ENCODE measurements around the gene KIAA1755.
A peak's percentile ranks its signal among the peaks of the same experiment; 100 is the strongest.

KIAA1755 gene

GRCh38 chr20:38260378-38261053 lies at the start of gene KIAA1755:
KIAA1755 (minus strand) TSS chr20:38260735; CDS start chr20:38260500, 235 bp downstream.
- no peak for DNase-seq (ENCODE audit: low read depth)
- TF ChIP-seq, protein P1, sequence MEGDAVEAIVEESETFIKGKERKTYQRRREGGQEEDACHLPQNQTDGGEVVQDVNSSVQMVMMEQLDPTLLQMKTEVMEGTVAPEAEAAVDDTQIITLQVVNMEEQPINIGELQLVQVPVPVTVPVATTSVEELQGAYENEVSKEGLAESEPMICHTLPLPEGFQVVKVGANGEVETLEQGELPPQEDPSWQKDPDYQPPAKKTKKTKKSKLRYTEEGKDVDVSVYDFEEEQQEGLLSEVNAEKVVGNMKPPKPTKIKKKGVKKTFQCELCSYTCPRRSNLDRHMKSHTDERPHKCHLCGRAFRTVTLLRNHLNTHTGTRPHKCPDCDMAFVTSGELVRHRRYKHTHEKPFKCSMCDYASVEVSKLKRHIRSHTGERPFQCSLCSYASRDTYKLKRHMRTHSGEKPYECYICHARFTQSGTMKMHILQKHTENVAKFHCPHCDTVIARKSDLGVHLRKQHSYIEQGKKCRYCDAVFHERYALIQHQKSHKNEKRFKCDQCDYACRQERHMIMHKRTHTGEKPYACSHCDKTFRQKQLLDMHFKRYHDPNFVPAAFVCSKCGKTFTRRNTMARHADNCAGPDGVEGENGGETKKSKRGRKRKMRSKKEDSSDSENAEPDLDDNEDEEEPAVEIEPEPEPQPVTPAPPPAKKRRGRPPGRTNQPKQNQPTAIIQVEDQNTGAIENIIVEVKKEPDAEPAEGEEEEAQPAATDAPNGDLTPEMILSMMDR (conservative IDR thresholded peaks at IDR 0.05; ENCODE audit: control insufficient read depth, insufficient read depth, low read depth, low read length): no peak
- H3K4me3 ChIP-seq (ENCODE audit: control insufficient read depth, low read depth, low read length): peak within 1 kb of the TSS; percentile 31

GRCh38 chr20:38308447-38308846 lies 47.9 kb upstream of the KIAA1755 start:
- no peak for DNase-seq (ENCODE audit: low read depth)
- TF ChIP-seq, protein P1 (conservative IDR thresholded peaks at IDR 0.05; ENCODE audit: control insufficient read depth, insufficient read depth, low read depth, low read length): no peak
- no peak overlapping the region for H3K4me3 ChIP-seq (ENCODE audit: control insufficient read depth, low read depth, low read length)

DNA sequence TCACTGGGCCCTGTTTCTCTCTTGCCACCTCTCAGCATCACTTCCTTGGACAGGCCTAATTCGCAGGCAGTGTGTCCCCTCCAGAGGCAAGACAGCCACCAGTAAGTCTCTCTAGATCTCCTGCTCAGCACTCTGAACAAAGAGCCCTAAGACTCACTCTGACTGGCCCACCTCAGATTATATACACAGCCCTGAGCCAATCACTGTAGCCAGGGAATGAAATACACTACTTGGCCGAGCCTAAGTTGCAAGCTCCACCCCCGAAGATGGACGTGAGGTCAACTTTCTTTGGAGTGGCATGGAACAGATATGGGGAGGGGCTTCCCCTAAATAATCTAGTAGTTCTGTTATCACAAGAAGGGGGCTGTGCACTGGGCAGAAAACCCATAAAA lies 47.5 kb upstream of the KIAA1755 start:
- peak; percentile 6 for DNase-seq (ENCODE audit: low read depth)
- TF ChIP-seq, protein P1 (conservative IDR thresholded peaks at IDR 0.05; ENCODE audit: control insufficient read depth, insufficient read depth, low read depth, low read length): no peak
- no peak overlapping the region for H3K4me3 ChIP-seq (ENCODE audit: control insufficient read depth, low read depth, low read length)

GRCh38 chr20:38307371-38308046 lies 47.0 kb upstream of the KIAA1755 start:
- peak; percentile 74 for DNase-seq (ENCODE audit: low read depth)
- TF ChIP-seq, protein P1 (conservative IDR thresholded peaks at IDR 0.05; ENCODE audit: control insufficient read depth, insufficient read depth, low read depth, low read length): no peak
- H3K4me3 ChIP-seq (ENCODE audit: control insufficient read depth, low read depth, low read length): no peak overlapping the region

DNA sequence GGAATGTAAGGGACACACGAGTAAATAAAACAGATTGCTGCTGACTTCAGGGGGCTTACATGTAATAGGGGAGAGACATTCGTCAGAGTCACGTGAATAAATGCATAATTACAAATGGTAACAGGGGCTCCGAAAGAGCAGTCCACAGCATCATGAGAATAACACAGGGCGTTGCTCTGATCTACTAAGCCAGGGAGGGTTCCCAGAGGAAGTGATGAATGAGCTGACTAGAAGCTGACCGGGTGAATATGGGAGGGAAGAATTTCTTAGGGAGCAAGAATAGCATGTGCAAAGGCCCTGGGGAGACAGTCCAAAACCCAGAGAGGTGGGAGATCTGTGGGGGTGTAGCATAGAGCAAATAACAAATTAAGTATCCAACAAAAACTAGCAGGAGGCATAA lies 45.8 kb upstream of the KIAA1755 start:
- TF ChIP-seq, protein P1 (conservative IDR thresholded peaks at IDR 0.05; ENCODE audit: control insufficient read depth, insufficient read depth, low read depth, low read length): no peak
- no peak for DNase-seq (ENCODE audit: low read depth)

GRCh38 chr20:38305541-38305940 lies 45.0 kb upstream of the KIAA1755 start:
- no peak for DNase-seq (ENCODE audit: low read depth)
- TF ChIP-seq, protein P1 (conservative IDR thresholded peaks at IDR 0.05; ENCODE audit: control insufficient read depth, insufficient read depth, low read depth, low read length): no peak
- no peak overlapping the region for H3K4me3 ChIP-seq (ENCODE audit: control insufficient read depth, low read depth, low read length)

More for the DNA sequence above, 45.8 kb upstream of the KIAA1755 start:
- no peak overlapping the region for H3K4me3 ChIP-seq (ENCODE audit: control insufficient read depth, low read depth, low read length)
